HG02642 (cell line): ENCODE data around the gene KRTAP4-9.
"Not testable (repeated sequence)": the region's sequence is repeated elsewhere in the genome, so short reads cannot be mapped to it uniquely, and the experiment has no call there.

ENCODE experiments used
- ATAC-seq: cut with Tn5 transposase; IDR thresholded peaks from one replicate; pipeline ENCODE4 v1.9.1; 2021; ENCODE audit warnings: mild to moderate bottlenecking; ENCODE audit not compliant: unreplicated experiment, poor library complexity

Gene KRTAP4-9

GRCh38 chr17:41105347-41105746, at the start of gene KRTAP4-9:
Gene KRTAP4-9 (plus strand): TSS chr17:41105389. CDS start chr17:41105389, 0 bp downstream.
- ATAC-seq, result not testable (repeated sequence)

GRCh38 chr17:41057547-41057946, 47.6 kb upstream of the KRTAP4-9 start:
- no peak for ATAC-seq

GRCh38 chr17:41058741-41059140, 46.4 kb upstream of the KRTAP4-9 start:
- no peak for ATAC-seq

- ATAC-seq, result not testable (repeated sequence)
Measured at GRCh38 chr17:41059276-41060051, 45.7 kb upstream of the KRTAP4-9 start.

GRCh38 chr17:41060052-41060604, 45.1 kb upstream of the KRTAP4-9 start, which contains the start of gene KRTAP2-3:
Gene KRTAP2-3 (minus strand): TSS chr17:41060114. CDS start chr17:41060050, 64 bp downstream.
- ATAC-seq, result no peak

GRCh38 chr17:41061964-41062363, 43.2 kb upstream of the KRTAP4-9 start:
- no peak for ATAC-seq

- no peak for ATAC-seq
Measured at GRCh38 chr17:41063449-41063848, 41.7 kb upstream of the KRTAP4-9 start.

- no peak for ATAC-seq
Measured at GRCh38 chr17:41064301-41064700, 40.9 kb upstream of the KRTAP4-9 start.

GRCh38 chr17:41065016-41065689, 40.0 kb upstream of the KRTAP4-9 start:
- ATAC-seq, result not testable (repeated sequence)

GRCh38 chr17:41065829-41066624, 39.2 kb upstream of the KRTAP4-9 start, which contains the start of gene KRTAP2-4:
Gene KRTAP2-4 (minus strand): TSS chr17:41065879. CDS start chr17:41065845, 34 bp downstream.
- no peak for ATAC-seq

GRCh38 chr17:41067281-41067680, 37.9 kb upstream of the KRTAP4-9 start:
- ATAC-seq, result no peak

GRCh38 chr17:41069031-41069430, 36.2 kb upstream of the KRTAP4-9 start:
- ATAC-seq, result no peak

GRCh38 chr17:41071606-41072360, 33.4 kb upstream of the KRTAP4-9 start:
- no peak for ATAC-seq

- no peak for ATAC-seq
Measured at GRCh38 chr17:41073676-41074075, 31.5 kb upstream of the KRTAP4-9 start.

GRCh38 chr17:41076788-41077187, 28.4 kb upstream of the KRTAP4-9 start:
- no peak for ATAC-seq

- ATAC-seq, result no peak
Measured at GRCh38 chr17:41082626-41083025, 22.6 kb upstream of the KRTAP4-9 start.

GRCh38 chr17:41083427-41083826, 21.8 kb upstream of the KRTAP4-9 start:
- not testable (repeated sequence) for ATAC-seq

- not testable (repeated sequence) for ATAC-seq
Measured at GRCh38 chr17:41084100-41084856, 20.9 kb upstream of the KRTAP4-9 start, which contains the start of gene KRTAP4-7. Gene KRTAP4-7 (plus strand): TSS chr17:41084150. CDS start chr17:41084207, 57 bp downstream.
